Endothelial cell (in vitro differentiated cells): Measurements from ENCODE around the gene QKI. TPM values are rescaled to one million over a fixed set of nuclear protein-coding genes. Genes with fewer than 3 reads are reported as not detected.
A peak's percentile ranks its signal among the peaks of the same experiment; 100 is the strongest.

Source experiments
- DNase-seq: peaks from one replicate; pipeline ENCODE4 v3.0.0; 2021; ENCODE audit warnings: low spot score
- H3K27ac Mint-ChIP-seq: one replicate; pipeline ENCODE4 v1.8.0; 2021; ENCODE audit warnings: mixed read lengths, inconsistent platforms; ENCODE audit not compliant: unreplicated experiment
- H3K27me3 Mint-ChIP-seq: one replicate; pipeline ENCODE4 v1.8.0; 2021; ENCODE audit warnings: mild to moderate bottlenecking, moderate library complexity, mixed read lengths, inconsistent platforms; ENCODE audit not compliant: unreplicated experiment
- H3K36me3 Mint-ChIP-seq: one replicate; pipeline ENCODE4 v1.8.0; 2021; ENCODE audit warnings: mild to moderate bottlenecking, low read depth, mixed read lengths, inconsistent platforms; ENCODE audit not compliant: unreplicated experiment
- H3K4me1 Mint-ChIP-seq: one replicate; pipeline ENCODE4 v1.8.0; 2021; ENCODE audit warnings: mild to moderate bottlenecking, mixed read lengths, inconsistent platforms; ENCODE audit not compliant: unreplicated experiment
- H3K4me3 Mint-ChIP-seq: one replicate; pipeline ENCODE4 v1.8.0; 2021; ENCODE audit warnings: mild to moderate bottlenecking, mixed read lengths, inconsistent platforms; ENCODE audit not compliant: unreplicated experiment
- H3K9me3 Mint-ChIP-seq: one replicate; pipeline ENCODE4 v1.8.0; 2021; ENCODE audit warnings: mixed read lengths, inconsistent platforms; ENCODE audit not compliant: unreplicated experiment
- total RNA-seq: library from RNA; stranded (reverse); fragmentation: NEBNext Ultra II Directional; extraction: Animal tissue kit (Norgen Biotek cat#: 25700); gene quantifications from one replicate; pipeline ENCODE4 v1.2.1, GENCODE V29; 2021; ENCODE audit not compliant: unreplicated experiment
- TF ChIP-seq, protein P1 (sequence below): fragments of 200-600 bp; sonication (generic); IDR thresholded peaks from one replicate; pipeline ENCODE4 v1.5.0; 2021; ENCODE audit warnings: antibody characterized with exemption; ENCODE audit not compliant: unreplicated experiment

QKI gene
- total RNA-seq, 1 donor from 2014 or later: 326 TPM

DNA sequence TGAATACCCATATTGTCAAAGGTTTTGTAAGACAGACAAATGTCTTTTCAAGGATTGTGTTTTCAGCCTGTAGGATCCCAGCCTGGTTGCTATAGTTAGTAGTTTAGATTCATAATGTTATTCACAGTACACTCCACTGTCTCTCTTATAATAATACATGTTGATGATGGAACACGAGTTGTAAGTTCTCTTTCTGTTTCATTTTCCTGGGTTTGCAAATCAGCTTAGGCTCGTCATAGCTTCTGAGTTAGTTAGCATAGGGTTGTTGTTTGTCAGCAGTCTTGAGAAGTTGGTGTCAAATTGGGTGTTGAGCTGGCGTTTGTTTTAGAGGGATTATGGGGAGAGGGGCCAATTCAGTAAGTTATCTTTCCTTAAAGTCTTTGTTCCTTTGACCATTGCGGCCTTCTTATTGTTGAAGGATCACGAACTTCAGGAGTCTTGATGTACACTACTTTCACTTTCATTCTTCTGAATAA is 45.8 kb downstream of the QKI start:
- H3K4me3 Mint-ChIP-seq: no peak overlapping the region
- no peak for DNase-seq
- H3K27me3 Mint-ChIP-seq: peaks cover 6% of the 10 kb centered on the region
- H3K27ac Mint-ChIP-seq: no peak overlapping the region
- peaks cover 28% of the 10 kb centered on the region for H3K4me1 Mint-ChIP-seq
- no peaks in the 10 kb centered on the region for H3K9me3 Mint-ChIP-seq
- TF ChIP-seq, protein P1, sequence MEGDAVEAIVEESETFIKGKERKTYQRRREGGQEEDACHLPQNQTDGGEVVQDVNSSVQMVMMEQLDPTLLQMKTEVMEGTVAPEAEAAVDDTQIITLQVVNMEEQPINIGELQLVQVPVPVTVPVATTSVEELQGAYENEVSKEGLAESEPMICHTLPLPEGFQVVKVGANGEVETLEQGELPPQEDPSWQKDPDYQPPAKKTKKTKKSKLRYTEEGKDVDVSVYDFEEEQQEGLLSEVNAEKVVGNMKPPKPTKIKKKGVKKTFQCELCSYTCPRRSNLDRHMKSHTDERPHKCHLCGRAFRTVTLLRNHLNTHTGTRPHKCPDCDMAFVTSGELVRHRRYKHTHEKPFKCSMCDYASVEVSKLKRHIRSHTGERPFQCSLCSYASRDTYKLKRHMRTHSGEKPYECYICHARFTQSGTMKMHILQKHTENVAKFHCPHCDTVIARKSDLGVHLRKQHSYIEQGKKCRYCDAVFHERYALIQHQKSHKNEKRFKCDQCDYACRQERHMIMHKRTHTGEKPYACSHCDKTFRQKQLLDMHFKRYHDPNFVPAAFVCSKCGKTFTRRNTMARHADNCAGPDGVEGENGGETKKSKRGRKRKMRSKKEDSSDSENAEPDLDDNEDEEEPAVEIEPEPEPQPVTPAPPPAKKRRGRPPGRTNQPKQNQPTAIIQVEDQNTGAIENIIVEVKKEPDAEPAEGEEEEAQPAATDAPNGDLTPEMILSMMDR: no peak
- H3K36me3 Mint-ChIP-seq: peaks cover 12% of the 10 kb centered on the region

DNA sequence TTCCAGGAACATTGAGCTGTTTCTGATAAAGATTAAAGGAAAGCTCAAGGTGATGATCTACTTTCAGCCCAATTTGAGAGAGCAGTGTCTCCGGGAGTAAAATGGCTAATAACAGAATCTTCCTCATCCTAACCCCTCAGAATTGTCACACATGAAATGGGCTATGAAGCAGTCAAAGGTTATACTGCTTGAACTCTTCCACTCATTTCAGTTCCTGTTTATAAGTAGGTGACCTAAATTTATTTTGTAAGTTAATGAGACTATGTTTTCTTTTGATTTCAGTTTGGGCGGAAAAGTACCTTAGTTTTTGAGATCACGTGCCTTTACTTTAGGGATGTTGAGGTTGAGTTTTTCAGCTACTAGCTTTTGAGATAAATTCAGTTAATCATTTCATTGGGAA is 47.2 kb downstream of the QKI start:
- no peak overlapping the region for H3K4me3 Mint-ChIP-seq
- H3K36me3 Mint-ChIP-seq: peaks cover 12% of the 10 kb centered on the region
- peaks cover 7% of the 10 kb centered on the region for H3K27me3 Mint-ChIP-seq
- peaks cover 27% of the 10 kb centered on the region for H3K4me1 Mint-ChIP-seq
- H3K27ac Mint-ChIP-seq: no peak overlapping the region
- DNase-seq: no peak
- TF ChIP-seq, protein P1: no peak
- no peaks in the 10 kb centered on the region for H3K9me3 Mint-ChIP-seq

DNA sequence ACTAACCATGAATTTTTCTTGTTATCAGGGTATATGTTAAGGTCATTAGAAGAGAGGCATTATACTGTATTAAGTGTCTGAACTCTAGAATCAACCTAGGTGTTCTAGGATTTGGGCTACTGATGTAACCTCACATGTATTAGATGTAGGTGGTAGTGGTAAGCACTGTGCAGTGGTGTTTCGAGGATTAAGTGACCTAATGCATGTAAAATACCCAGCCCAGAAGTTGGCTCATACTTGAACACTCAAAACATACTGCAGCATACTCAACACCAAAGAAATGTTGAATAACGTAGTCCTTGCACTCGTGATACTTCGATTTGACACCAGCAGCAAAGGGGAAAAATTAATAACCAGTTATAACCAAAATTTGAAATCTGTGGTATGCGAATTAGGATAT is 48.7 kb downstream of the QKI start:
- H3K4me1 Mint-ChIP-seq: peaks cover 21% of the 10 kb centered on the region
- H3K36me3 Mint-ChIP-seq: peaks cover 7% of the 10 kb centered on the region
- H3K4me3 Mint-ChIP-seq: no peak overlapping the region
- DNase-seq: no peak
- H3K27ac Mint-ChIP-seq: no peak overlapping the region
- TF ChIP-seq, protein P1: no peak
- peaks cover 7% of the 10 kb centered on the region for H3K27me3 Mint-ChIP-seq
- H3K9me3 Mint-ChIP-seq: no peaks in the 10 kb centered on the region

DNA sequence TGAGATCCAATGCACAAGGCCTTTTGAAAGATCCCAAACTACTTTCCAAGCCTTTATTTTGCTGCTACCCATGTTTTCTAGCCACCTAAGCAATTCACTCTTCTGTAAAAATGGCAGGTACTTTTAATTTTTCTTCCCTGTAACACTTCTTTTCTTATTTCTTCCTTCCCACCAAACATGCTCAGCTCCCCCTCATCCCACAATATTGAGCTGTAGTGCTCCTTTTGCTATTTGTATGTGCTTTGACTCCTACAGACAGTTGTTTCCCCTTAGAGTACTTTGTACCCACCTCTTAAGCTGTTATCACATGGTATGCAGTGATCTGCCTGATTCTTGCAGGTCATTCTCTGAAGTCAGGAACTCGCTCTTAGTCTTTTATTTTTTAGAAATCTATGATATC is 49.3 kb downstream of the QKI start:
- Mint-ChIP-seq H3K36me3 (peaks cover 7% of the 10 kb centered on the region), H3K27ac (peak overlapping the region; percentile 8), H3K4me1 (peaks cover 21% of the 10 kb centered on the region), H3K27me3 (peaks cover 7% of the 10 kb centered on the region), H3K9me3 (no peaks in the 10 kb centered on the region), H3K4me3 (no peak overlapping the region)
- DNase-seq: no peak
- TF ChIP-seq, protein P1: no peak

DNA sequence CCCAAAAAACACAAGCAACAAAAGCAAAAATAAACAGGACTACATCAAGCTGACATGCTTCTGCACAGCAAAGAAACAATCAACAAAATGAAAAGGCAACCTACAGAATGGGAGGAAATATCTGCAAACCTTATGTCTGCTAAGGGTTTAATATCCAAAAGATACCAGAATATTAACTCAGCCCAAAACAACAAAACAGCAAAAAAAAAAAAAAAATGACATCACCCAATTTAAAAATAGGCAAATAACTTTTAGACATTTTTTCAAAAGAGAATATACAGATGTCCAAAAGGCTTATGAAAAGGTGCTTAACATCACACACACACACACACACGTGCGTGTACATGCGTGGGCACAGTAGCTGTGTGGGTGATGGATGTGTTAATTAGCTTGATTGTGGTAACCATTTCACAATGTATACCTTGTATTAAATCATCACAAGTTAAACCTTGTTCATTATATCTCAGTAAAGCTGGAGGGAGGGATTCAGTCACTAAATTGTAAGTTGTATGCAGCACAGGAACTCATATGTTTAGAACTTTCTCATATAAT is 52.4 kb downstream of the QKI start:
- no peak for DNase-seq
- peak overlapping the region; percentile 21 for H3K4me3 Mint-ChIP-seq
- H3K27me3 Mint-ChIP-seq: peaks cover 9% of the 10 kb centered on the region
- TF ChIP-seq, protein P1: no peak
- H3K9me3 Mint-ChIP-seq: no peaks in the 10 kb centered on the region
- no peaks in the 10 kb centered on the region for H3K4me1 Mint-ChIP-seq
- H3K27ac Mint-ChIP-seq: no peak overlapping the region
- H3K36me3 Mint-ChIP-seq: peaks cover 32% of the 10 kb centered on the region
